ENCODE measurements around the gene ABCG1.
"Not testable (repeated sequence)": the region's sequence is repeated elsewhere in the genome, so short reads cannot be mapped to it uniquely, and the experiment has no call there.

ABCG1 gene

DNA sequence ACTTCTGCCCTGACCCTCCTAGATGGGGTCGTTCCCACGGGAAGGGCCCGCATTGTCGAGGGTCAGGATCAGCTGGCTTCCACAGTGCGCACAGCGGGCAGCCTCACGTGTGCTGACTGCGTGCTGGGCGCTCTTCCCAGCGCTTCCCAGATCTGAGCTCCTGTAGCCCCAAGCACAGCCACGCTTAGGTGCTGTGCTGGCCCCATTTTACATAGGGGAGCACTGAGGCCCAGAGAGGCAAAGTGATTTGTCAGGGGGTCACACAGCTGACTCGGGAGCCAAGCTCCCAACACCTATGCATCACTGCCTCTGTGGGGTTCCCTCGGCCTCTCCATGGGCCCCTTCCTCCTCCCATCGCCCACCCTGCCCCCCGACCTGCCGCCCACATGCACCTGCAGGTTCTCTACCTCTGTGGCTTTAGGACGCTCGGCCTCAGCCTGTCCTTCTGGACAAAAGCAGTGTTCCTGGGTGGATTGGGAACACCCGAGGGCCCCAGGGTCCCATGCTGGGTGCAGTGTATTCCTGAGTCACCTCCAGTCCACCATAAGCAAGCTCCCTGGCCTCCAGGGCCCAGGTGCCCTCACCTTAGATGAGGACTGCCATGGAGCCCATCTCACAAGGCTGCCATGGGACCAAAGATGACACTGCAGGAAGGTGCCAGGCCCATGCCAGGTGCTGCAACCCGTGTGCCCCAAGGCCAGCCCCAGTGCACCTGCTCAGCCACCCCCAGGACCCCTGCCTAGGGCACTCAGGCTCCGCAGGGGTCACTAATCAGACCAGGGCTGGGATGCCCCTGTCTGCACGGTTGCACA, 73.0 kb downstream of the ABCG1 start:
- H3K27ac ChIP-seq = no peak overlapping the region
- TF ChIP-seq, protein P1, sequence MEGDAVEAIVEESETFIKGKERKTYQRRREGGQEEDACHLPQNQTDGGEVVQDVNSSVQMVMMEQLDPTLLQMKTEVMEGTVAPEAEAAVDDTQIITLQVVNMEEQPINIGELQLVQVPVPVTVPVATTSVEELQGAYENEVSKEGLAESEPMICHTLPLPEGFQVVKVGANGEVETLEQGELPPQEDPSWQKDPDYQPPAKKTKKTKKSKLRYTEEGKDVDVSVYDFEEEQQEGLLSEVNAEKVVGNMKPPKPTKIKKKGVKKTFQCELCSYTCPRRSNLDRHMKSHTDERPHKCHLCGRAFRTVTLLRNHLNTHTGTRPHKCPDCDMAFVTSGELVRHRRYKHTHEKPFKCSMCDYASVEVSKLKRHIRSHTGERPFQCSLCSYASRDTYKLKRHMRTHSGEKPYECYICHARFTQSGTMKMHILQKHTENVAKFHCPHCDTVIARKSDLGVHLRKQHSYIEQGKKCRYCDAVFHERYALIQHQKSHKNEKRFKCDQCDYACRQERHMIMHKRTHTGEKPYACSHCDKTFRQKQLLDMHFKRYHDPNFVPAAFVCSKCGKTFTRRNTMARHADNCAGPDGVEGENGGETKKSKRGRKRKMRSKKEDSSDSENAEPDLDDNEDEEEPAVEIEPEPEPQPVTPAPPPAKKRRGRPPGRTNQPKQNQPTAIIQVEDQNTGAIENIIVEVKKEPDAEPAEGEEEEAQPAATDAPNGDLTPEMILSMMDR (conservative IDR thresholded peaks at IDR 0.05) = no peak

- H3K27ac ChIP-seq = not testable (repeated sequence)
Observed at GRCh38 chr21:42292563-42293142, 73.7 kb downstream of the ABCG1 start.

- no peak overlapping the region for H3K27ac ChIP-seq
- TF ChIP-seq, protein P1 (conservative IDR thresholded peaks at IDR 0.05) = no peak
Observed at GRCh38 chr21:42293649-42294272, 74.8 kb downstream of the ABCG1 start.

- TF ChIP-seq, protein P1 (conservative IDR thresholded peaks at IDR 0.05) = no peak
- H3K27ac ChIP-seq = no peak overlapping the region
Observed at GRCh38 chr21:42294273-42294880, 75.4 kb downstream of the ABCG1 start.

- TF ChIP-seq, protein P1 (conservative IDR thresholded peaks at IDR 0.05) = no peak
- H3K27ac ChIP-seq = no peak overlapping the region
Observed at GRCh38 chr21:42295845-42296244, 76.9 kb downstream of the ABCG1 start.

- H3K27ac ChIP-seq = no peak overlapping the region
- TF ChIP-seq, protein P1 (conservative IDR thresholded peaks at IDR 0.05) = no peak
Observed at GRCh38 chr21:42296501-42296900, 77.6 kb downstream of the ABCG1 start.

GRCh38 chr21:42297377-42297776, 78.4 kb downstream of the ABCG1 start:
- TF ChIP-seq, protein P1 (conservative IDR thresholded peaks at IDR 0.05) = no peak

More at GRCh38 chr21:42297377-42297776, 78.4 kb downstream of the ABCG1 start:
- no peak overlapping the region for H3K27ac ChIP-seq

Measured in VCaP (cell line).